Retinal pigment epithelial cell (primary cell): ENCODE data around the gene BCAS4.
"Not testable (repeated sequence)": the region's sequence is repeated elsewhere in the genome, so short reads cannot be mapped to it uniquely, and the experiment has no call there.

Experiments used
- DNase-seq: peaks from one replicate; pipeline ENCODE4 v3.0.0-alpha.2; 2010; ENCODE audit warnings: low read depth
- H3K4me3 ChIP-seq: 2 replicates; pipeline ENCODE4 v1.5.1; 2011; ENCODE audit warnings: mild to moderate bottlenecking, low read length, control low read depth, moderate library complexity
- CTCF ChIP-seq: conservative IDR thresholded peaks from 2 replicates; pipeline ENCODE4 v1.5.1; 2011; ENCODE audit warnings: low read depth, low read length, control low read depth, inconsistent platforms

BCAS4 gene

GRCh38 chr20:50765674-50766073, 29.2 kb upstream of the BCAS4 start:
- no peak for TF ChIP-seq CTCF
- no peak for DNase-seq
- no peak overlapping the region for H3K4me3 ChIP-seq

- not testable (repeated sequence) for H3K4me3 ChIP-seq, DNase-seq
Observed at GRCh38 chr20:50766955-50767809, 27.7 kb upstream of the BCAS4 start.

GRCh38 chr20:50768991-50769390, 25.9 kb upstream of the BCAS4 start:
- H3K4me3 ChIP-seq, DNase-seq: not testable (repeated sequence)

- DNase-seq, H3K4me3 ChIP-seq: not testable (repeated sequence)
Observed at GRCh38 chr20:50769551-50770085, 25.2 kb upstream of the BCAS4 start.

GRCh38 chr20:50771419-50772080, 23.3 kb upstream of the BCAS4 start:
- H3K4me3 ChIP-seq, DNase-seq: not testable (repeated sequence)

GRCh38 chr20:50772420-50773185, 22.3 kb upstream of the BCAS4 start:
- DNase-seq: no peak
- no peak overlapping the region for H3K4me3 ChIP-seq
- no peak for TF ChIP-seq CTCF

GRCh38 chr20:50774515-50774914, 20.3 kb upstream of the BCAS4 start:
- TF ChIP-seq CTCF: no peak
- H3K4me3 ChIP-seq: no peak overlapping the region
- no peak for DNase-seq

- no peak overlapping the region for H3K4me3 ChIP-seq
- TF ChIP-seq CTCF: no peak
- DNase-seq: no peak
Observed at GRCh38 chr20:50776122-50776817, 18.6 kb upstream of the BCAS4 start.
